Measurements from ENCODE around the gene LAPTM5.

DNA sequence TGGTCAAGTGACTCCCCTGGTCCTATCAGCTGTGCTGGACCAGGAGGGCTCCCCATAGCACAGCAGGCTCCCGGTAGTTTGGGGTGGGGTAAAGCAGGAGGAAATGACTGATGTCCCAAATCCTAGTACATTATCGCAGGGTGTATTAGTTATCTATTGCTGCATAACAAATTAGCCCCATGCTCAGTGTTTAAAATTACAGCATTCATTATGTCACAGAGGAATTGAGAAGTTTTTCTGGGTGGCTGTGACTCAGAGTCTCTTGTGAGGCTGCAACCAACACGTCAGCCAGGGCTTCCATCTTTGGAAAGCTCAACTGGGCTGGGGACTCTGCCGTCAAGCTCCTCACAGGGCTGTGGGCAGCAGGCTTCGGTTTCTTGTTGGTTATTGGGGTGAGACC lies 34.3 kb upstream of the LAPTM5 start:
- TF ChIP-seq, protein P1, sequence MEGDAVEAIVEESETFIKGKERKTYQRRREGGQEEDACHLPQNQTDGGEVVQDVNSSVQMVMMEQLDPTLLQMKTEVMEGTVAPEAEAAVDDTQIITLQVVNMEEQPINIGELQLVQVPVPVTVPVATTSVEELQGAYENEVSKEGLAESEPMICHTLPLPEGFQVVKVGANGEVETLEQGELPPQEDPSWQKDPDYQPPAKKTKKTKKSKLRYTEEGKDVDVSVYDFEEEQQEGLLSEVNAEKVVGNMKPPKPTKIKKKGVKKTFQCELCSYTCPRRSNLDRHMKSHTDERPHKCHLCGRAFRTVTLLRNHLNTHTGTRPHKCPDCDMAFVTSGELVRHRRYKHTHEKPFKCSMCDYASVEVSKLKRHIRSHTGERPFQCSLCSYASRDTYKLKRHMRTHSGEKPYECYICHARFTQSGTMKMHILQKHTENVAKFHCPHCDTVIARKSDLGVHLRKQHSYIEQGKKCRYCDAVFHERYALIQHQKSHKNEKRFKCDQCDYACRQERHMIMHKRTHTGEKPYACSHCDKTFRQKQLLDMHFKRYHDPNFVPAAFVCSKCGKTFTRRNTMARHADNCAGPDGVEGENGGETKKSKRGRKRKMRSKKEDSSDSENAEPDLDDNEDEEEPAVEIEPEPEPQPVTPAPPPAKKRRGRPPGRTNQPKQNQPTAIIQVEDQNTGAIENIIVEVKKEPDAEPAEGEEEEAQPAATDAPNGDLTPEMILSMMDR (IDR thresholded peaks at IDR 0.05 in 4 of 5, conservative IDR thresholded peaks at IDR 0.05 in 1 of 5): no peak
- no peak for TF ChIP-seq POLR2A (IDR thresholded peaks at IDR 0.05)

Measured in gastrocnemius medialis (tissue), 4 donors.